ENCODE results near the gene ANKAR. TPM values are rescaled to one million over a fixed set of nuclear protein-coding genes. Genes with fewer than 3 reads are reported as not detected.
"Not testable (repeated sequence)": the region's sequence is repeated elsewhere in the genome, so short reads cannot be mapped to it uniquely, and the experiment has no call there.

Gene ANKAR
- total RNA-seq, 1 donor from 2014 or later: 7.4 TPM

GRCh38 chr2:189698020-189698887, 23.8 kb downstream of the ANKAR start:
- intact Hi-C loops (cut with micrococcal nuclease): loop anchor here (1.0 to 2.0 kb wide), 3 partner anchors 24 to 65 kb away; partner anchors contain the start of genes ANKAR, ASNSD1 and OSGEPL1

GRCh38 chr2:189700681-189701080, 26.2 kb downstream of the ANKAR start:
- intact Hi-C loops (cut with micrococcal nuclease): no loop called here

GRCh38 chr2:189702071-189702470, 27.6 kb downstream of the ANKAR start:
- intact Hi-C loops (cut with micrococcal nuclease): no loop called here

- intact Hi-C loops (cut with micrococcal nuclease): no loop called here
Observed at GRCh38 chr2:189709501-189710221, 35.2 kb downstream of the ANKAR start.

GRCh38 chr2:189717593-189717992, 43.1 kb downstream of the ANKAR start:
- intact Hi-C loops (cut with micrococcal nuclease): not testable (repeated sequence)

GRCh38 chr2:189719571-189719970, 45.1 kb downstream of the ANKAR start:
- intact Hi-C loops (cut with micrococcal nuclease): no loop called here

- intact Hi-C loops (cut with micrococcal nuclease): no loop called here
Observed at GRCh38 chr2:189723192-189723591, 48.7 kb downstream of the ANKAR start.

Other genes starting within 250 kb of the ANKAR start
- gene WDR75, start 233.2 kb upstream of the ANKAR start, total RNA-seq: 57.3 and 58.5 TPM in 2 replicates
- gene SLC40A1, start 93.9 kb upstream of the ANKAR start, total RNA-seq: 6.0 and 6.3 TPM in 2 replicates
- gene ASNSD1, start 13.2 kb upstream of the ANKAR start, total RNA-seq: 38.8 and 42.5 TPM in 2 replicates
- 6.6 TPM in 2 replicates for gene OSGEPL1, start 88.1 kb downstream of the ANKAR start, total RNA-seq
- 70.0 and 78.9 TPM in 2 replicates for gene ORMDL1, start 109.7 kb downstream of the ANKAR start, total RNA-seq
- 31.8 and 39.0 TPM in 2 replicates for gene PMS1, start 109.8 kb downstream of the ANKAR start, total RNA-seq

Data from T-helper 2 cell treated with Interferon-gamma antibody and Interleukin-4, amounts not matched to agents 100 ng/mL and 5 ng/mL, for 36 hours (primary cell).